ENCODE measurements around the gene TOPBP1. TPM values are rescaled to one million over a fixed set of nuclear protein-coding genes. Genes with fewer than 3 reads are reported as not detected.
"Not testable (repeated sequence)": the region's sequence is repeated elsewhere in the genome, so short reads cannot be mapped to it uniquely, and the experiment has no call there.

TOPBP1 gene
- total RNA-seq, 1 donor, result 25.0 TPM

DNA sequence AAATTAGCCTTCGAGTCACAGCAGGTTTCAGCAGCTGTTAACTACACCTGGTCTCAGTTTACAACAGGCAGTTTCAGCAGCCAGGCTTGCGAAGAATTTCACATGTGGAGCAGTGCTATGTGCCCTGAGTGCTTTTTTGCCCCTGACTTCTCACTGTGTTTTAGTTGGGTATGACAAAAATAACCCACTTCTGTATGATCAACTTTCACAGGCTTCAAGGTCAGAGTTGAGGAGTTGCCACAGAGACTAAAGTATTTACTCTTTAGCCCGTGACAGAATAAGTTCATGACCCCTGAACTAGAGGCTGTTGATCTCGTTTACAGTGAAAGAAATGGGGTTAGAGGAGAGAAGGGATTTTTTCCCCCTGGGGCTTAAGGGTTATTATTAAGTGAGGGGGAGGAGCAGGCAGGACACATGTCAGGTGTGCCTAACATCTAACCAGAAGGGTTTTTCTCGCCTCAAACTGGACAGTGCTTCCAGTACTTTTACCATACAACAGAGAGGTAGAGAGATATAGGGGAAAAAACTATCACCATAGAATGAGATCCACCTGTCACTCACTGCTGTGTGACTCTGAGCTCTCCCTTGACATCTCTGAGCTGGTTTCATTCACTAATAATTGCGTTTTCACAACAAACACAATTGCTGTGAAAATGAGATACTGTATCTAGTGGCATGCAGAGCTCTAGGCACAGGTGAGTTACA lies 14.0 kb upstream of the TOPBP1 start:
- no peak for DNase-seq (ENCODE audit: low read depth in 2 of 3, low spot score in 2 of 3)

DNA sequence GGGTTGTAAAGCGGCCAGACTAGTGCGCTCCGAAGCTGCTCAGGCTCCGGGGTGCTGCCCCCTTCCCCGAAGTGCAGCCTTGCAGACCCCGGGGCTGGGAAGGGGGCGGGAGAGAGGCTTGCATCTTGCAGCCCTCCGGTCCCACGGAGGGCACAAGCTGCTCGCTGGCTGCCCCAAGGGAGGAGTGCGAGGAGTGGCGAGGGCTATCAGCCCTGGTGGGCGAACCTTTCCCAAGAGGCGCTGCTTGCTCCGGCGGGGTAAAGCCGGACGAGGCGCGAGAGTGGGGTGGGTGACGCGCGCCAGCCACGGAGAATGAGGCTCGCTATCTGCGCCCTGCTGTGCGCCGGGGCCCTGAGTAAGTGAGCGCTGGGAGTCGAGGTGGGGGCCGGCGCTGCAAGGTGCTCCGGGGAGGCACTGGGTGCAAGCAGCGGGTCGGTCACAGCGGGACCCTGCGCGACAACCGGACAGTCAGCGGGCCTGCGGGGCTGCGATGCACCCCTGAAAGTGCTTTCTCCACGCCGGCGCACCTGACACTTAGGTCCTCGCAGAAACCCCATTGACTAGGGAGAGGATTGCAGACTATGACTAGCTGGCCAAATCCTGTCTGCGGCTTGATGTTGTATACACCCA lies 12.7 kb upstream of the TOPBP1 start:
- DNase-seq (ENCODE audit: low read depth in 2 of 3, low spot score in 2 of 3), result no peak

- DNase-seq (ENCODE audit: low read depth in 2 of 3, low spot score in 2 of 3), result no peak
Observed at GRCh38 chr3:133673746-133674145, 12.0 kb upstream of the TOPBP1 start.

- DNase-seq (ENCODE audit: low read depth in 2 of 3, low spot score in 2 of 3), result no peak
Observed at GRCh38 chr3:133672461-133672860, 10.7 kb upstream of the TOPBP1 start.

DNA sequence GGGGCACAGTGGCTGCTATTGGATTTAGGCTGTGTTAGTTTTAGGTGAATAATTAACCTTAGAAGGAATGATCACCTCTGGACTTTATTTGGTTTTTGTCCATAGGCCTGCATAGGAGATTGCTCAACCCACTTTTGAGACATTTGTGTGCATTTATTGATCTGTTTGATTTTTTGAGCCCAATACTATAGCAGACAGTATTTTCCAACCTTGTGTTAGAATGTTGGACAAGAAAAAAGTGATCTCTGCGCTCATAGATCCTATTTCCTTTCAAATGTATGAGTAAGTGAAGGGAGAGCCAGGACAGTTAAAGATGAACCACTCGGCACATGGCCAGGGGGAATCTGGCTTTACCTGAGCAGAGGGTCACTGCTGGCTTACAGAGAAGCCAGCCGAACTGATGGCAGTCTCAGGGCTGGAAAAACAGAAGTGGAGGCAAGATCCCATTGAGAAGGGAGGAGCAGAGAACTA lies 8.8 kb upstream of the TOPBP1 start:
- DNase-seq (ENCODE audit: low read depth in 2 of 3, low spot score in 2 of 3), result no peak

DNA sequence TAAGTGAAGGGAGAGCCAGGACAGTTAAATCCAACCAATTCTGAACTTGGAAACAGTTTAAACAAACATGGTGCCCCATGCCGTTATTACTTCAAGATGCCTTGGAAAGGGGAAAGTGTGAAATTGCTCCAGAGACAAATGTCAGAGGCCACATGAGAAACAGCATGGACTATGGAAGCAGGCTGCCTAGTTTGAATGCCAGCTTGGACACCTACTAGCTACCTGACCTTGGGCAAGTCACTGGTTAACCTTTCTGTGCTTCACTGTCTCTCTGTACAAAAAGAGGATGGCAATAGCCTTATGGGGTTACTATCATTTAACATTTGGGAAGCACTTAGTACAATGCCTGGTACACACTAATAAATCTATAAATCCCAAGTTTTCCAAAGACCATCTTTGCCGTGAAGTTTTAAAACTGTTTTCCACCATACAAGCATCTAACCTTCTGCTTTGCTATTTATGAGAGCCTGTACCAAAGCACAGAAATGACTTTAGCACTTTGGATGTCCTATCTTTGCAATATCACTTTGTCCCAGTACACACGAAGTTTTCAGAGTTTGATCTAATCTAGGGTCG lies 8.3 kb upstream of the TOPBP1 start:
- no peak for DNase-seq (ENCODE audit: low read depth in 2 of 3, low spot score in 2 of 3)

- no peak for DNase-seq (ENCODE audit: low read depth in 2 of 3, low spot score in 2 of 3)
Observed at GRCh38 chr3:133667118-133667517, 5.4 kb upstream of the TOPBP1 start.

GRCh38 chr3:133665188-133665587 lies 3.4 kb upstream of the TOPBP1 start:
- not testable (repeated sequence) for DNase-seq (ENCODE audit: low read depth in 2 of 3, low spot score in 2 of 3)

GRCh38 chr3:133663569-133664313 lies 2.0 kb upstream of the TOPBP1 start:
- peak; percentile 14 to 78 (median 57) for DNase-seq (ENCODE audit: low read depth in 2 of 3, low spot score in 2 of 3)

GRCh38 chr3:133662278-133662651 lies 524 bp upstream of the TOPBP1 start:
- peak in 2 of 3 donors; percentile 41 to 57 for DNase-seq (ENCODE audit: low read depth in 2 of 3, low spot score in 2 of 3)

- DNase-seq (ENCODE audit: low read depth in 2 of 3, low spot score in 2 of 3), result no peak
Observed at GRCh38 chr3:133659806-133660205, 1.9 kb downstream of the TOPBP1 start.

DNA sequence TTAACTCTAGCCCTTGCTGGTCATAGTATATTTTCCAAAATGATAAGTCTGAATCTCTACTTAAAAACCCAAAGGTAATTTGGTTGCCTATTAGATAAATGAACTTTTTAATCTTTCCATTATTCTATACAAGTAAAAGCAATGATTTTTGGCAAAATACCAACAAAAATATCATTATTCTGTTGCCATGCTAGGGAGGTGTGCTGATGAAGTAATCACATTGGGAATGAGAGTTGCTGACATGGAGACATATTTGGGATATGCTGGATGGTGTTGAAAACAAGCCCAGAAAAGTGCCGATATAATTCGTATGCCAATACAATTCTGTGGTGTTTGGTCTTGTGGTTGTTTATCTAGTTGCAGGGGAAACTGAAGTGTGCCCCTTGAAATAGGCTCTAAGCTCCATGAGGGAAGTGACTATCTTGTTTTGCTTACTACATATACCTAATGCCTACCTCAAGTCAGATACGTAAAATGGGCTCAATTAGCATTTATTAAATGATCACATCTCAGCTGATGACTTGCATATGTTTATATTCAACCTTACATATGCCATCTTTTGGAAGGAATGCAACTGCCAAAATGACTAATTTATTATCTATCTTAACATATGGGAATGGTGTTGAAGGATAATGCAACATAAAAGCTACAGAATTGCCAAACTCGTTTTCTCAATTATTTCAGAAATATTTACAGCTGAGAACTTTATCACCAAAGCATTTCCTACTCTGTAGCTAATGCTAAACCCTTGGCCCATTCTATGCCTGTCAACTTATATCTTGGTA lies 5.8 kb downstream of the TOPBP1 start:
- DNase-seq (ENCODE audit: low read depth in 2 of 3, low spot score in 2 of 3), result no peak

DNA sequence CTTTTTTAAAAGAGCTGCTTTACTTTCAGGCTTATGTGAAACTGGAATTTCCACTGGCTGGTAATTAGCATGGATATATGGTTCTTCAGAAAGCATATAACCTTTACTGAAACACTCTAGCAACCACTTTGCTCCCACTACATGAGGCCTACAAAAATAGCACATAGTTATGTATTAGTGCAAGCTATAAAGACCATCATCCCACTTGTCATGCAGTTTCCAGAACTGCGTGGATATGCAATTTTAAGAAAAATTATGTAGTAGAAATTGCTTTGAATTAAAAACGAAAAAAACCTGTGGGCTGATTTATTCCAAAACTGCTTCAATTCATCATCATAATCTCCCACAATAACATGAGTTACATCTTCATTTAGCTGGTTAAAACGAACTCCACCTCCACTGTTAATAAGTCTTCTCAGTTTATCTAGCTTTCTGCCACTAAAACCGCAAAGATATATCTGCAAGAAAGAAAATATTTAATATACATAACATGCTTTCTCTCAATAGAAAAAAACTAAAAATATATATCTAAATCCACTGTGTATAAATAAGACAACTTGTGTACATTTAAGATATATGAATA lies 12.2 kb downstream of the TOPBP1 start:
- DNase-seq (ENCODE audit: low read depth in 2 of 3, low spot score in 2 of 3), result no peak

- no peak for DNase-seq (ENCODE audit: low read depth in 2 of 3, low spot score in 2 of 3)
Observed at GRCh38 chr3:133644768-133645167, 17.0 kb downstream of the TOPBP1 start.

GRCh38 chr3:133643611-133644010 lies 18.1 kb downstream of the TOPBP1 start:
- DNase-seq (ENCODE audit: low read depth in 2 of 3, low spot score in 2 of 3), result no peak

- no peak for DNase-seq (ENCODE audit: low read depth in 2 of 3, low spot score in 2 of 3)
Observed at GRCh38 chr3:133641254-133641653, 20.5 kb downstream of the TOPBP1 start.

DNA sequence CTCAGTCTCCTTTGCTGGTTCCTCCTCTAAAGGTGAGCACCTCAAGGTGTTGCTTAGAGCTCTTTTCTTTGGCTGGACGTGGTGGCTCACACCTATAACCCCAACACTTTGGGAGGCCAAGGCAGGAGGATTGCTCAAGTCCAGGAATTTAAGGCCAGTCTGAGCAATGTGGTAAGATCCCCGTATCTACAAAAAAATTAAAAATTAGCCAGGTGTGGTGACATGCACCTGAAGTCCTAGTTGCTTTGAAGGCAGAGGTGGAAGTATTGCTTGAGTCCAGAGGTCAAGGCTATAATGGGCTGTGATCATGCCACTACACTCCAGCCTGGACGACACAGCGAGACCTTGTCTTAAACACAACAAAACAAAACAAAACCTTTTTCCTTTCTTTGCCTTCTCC lies 28.3 kb downstream of the TOPBP1 start:
- no peak for DNase-seq (ENCODE audit: low read depth in 2 of 3, low spot score in 2 of 3)

DNA sequence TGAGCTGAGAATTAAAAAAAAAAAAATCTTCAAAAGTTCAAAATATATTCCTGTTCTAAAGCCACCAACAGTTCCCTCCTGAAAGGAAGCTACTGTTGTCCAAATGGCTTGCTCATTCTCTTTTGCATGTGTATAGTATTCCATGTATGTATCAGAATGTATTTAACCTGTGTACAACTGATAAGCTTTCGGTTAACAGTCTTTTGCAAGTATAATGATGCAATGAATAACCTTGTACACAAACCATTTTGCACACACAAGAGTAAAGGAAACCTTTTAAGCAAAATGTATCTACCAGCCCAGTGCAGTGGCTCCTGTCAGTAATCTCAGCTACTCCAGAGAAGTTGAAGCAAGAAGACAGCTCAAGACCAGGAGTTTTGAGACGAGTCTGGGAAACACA lies 32.6 kb downstream of the TOPBP1 start:
- no peak for DNase-seq (ENCODE audit: low read depth in 2 of 3, low spot score in 2 of 3)

DNA sequence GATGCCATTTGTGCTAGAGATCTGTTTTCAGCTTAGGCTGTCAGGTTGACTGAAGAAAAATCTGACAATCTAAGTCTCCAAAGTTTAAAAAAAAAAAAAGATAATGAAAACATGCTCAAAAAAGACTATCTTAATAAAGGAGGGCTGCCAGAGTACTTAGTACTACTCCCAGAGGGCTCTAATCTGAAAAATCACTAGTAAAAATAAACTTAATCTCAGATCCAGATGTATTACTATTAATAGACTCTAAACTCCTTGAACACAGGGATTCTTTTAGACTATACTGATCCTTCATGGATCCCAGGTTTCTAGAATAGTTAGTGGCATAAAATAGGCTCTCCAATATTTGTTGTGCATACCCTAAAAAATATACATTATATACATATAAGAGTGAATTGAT lies 34.0 kb downstream of the TOPBP1 start:
- no peak for DNase-seq (ENCODE audit: low read depth in 2 of 3, low spot score in 2 of 3)

DNA sequence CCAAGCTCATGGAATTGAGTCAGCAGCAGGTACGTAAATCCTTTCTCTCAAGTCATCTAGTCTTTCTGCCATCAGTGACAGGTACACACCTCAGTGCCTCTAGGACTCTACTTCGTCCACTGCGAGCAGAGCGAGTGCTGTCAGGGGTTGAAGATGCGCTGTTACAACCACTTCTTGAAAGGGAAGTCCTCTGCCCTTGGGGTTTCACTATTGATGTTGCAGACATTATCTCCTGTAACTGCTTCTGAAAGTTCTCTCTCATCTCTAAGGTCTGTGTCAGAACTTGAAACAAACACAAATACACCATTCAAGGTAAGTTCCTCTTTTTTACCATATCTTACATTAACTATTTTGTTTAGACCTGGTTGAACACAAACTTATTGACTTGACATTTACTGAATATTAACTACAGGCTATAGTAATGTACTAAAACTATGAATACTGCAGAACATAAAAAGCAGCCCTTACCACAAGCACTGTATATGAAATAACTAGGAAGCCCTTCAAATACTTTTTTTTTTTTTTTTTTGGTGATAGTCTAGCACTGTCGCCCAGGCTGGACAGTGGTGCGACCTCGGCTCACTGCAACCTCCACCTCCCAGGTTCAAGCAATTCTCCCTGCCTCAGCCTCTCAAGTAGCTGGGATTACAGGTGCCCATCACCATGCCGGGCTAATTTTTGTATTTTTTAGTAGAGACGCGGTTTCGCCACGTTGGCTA lies 41.5 kb downstream of the TOPBP1 start:
- DNase-seq (ENCODE audit: low read depth in 2 of 3, low spot score in 2 of 3), result no peak
